Spleen (tissue), 7 donors: ENCODE results near the gene PSMB9.

Experiments
- POLR2A ChIP-seq, 3 donors: fragments of 450-650 bp; IDR thresholded peaks; one replicate each; pipeline ENCODE4 v1.5.1; 2017; ENCODE audit warnings: antibody characterized with exemption in 3 of 3, mild to moderate bottlenecking in 1 of 3
- POLR2AphosphoS5 ChIP-seq, 3 donors: sonication (generic); formaldehyde crosslinking; IDR thresholded peaks; one replicate each; pipeline ENCODE4 v1.5.1; 2017; ENCODE audit warnings: antibody characterized with exemption in 3 of 3
- TF ChIP-seq, protein P1 (sequence below), 11 experiments: fragments of 200-600 bp in 7 of 11; fragments of 450-650 bp in 4 of 11; sonication (generic) in 4 of 11; IDR thresholded peaks in 8 of 11; conservative IDR thresholded peaks in 3 of 11; 1 replicate in 7 of 11; 2 replicates in 4 of 11; pipeline versions ENCODE4 v1.4.0 to v1.8.0; 2016 to 2021; ENCODE audit warnings: antibody characterized with exemption in 11 of 11, inconsistent platforms in 4 of 11, mild to moderate bottlenecking in 1 of 11
- donor health status: DM: no; HTN: no; CAD: no; lungs with moderate emphysema.
- donor health status: DM: no; HTN: no; CAD: no.
- donor health status: DM: no; HTN: no; CAD: no.

DNA sequence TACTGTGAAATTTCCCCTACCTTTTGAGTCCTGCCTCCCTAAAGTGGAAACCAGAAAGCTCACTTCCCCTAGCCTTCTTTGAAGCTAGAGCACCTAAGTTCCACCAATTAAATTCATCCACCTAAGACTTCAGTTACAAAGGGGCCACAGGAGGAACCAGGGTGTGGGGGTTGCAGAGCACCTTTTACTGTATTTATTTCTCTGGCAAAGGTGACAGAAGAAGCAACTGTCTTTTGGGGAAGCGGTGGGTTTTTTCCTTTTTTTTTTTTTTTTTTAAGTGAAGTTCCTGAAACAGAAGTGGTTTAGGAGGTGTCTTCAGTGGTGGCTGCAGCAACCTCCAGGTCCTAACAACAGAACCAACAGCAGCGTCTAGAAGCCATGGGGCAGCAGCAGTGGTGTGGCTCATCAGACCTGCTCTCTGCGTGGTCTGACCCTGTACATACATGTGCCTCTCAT lies 13.1 kb downstream of the PSMB9 start:
- TF ChIP-seq, protein P1, sequence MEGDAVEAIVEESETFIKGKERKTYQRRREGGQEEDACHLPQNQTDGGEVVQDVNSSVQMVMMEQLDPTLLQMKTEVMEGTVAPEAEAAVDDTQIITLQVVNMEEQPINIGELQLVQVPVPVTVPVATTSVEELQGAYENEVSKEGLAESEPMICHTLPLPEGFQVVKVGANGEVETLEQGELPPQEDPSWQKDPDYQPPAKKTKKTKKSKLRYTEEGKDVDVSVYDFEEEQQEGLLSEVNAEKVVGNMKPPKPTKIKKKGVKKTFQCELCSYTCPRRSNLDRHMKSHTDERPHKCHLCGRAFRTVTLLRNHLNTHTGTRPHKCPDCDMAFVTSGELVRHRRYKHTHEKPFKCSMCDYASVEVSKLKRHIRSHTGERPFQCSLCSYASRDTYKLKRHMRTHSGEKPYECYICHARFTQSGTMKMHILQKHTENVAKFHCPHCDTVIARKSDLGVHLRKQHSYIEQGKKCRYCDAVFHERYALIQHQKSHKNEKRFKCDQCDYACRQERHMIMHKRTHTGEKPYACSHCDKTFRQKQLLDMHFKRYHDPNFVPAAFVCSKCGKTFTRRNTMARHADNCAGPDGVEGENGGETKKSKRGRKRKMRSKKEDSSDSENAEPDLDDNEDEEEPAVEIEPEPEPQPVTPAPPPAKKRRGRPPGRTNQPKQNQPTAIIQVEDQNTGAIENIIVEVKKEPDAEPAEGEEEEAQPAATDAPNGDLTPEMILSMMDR (IDR thresholded peaks at IDR 0.05 in 8 of 11, conservative IDR thresholded peaks at IDR 0.05 in 3 of 11) = no peak
- TF ChIP-seq POLR2AphosphoS5 (IDR thresholded peaks at IDR 0.05) (no peak), POLR2A (IDR thresholded peaks at IDR 0.05) (no peak)
